NCI-H2196 (cell line): ENCODE data around the gene RIMS1.

ENCODE experiments used
- DNase-seq: peaks from one replicate; lab custom pipeline; 2025; ENCODE audit not compliant: unreplicated experiment; lab: John Stamatoyannopoulos, UW

RIMS1 gene, protein sequence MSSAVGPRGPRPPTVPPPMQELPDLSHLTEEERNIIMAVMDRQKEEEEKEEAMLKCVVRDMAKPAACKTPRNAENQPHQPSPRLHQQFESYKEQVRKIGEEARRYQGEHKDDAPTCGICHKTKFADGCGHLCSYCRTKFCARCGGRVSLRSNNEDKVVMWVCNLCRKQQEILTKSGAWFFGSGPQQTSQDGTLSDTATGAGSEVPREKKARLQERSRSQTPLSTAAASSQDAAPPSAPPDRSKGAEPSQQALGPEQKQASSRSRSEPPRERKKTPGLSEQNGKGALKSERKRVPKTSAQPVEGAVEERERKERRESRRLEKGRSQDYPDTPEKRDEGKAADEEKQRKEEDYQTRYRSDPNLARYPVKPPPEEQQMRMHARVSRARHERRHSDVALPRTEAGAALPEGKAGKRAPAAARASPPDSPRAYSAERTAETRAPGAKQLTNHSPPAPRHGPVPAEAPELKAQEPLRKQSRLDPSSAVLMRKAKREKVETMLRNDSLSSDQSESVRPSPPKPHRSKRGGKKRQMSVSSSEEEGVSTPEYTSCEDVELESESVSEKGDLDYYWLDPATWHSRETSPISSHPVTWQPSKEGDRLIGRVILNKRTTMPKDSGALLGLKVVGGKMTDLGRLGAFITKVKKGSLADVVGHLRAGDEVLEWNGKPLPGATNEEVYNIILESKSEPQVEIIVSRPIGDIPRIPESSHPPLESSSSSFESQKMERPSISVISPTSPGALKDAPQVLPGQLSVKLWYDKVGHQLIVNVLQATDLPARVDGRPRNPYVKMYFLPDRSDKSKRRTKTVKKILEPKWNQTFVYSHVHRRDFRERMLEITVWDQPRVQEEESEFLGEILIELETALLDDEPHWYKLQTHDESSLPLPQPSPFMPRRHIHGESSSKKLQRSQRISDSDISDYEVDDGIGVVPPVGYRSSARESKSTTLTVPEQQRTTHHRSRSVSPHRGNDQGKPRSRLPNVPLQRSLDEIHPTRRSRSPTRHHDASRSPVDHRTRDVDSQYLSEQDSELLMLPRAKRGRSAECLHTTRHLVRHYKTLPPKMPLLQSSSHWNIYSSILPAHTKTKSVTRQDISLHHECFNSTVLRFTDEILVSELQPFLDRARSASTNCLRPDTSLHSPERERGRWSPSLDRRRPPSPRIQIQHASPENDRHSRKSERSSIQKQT (N-terminal part only)

GRCh38 chr6:71886184-71887005 is at the start of gene RIMS1:
RIMS1 (plus strand) TSS chr6:71886550; CDS start chr6:71887024, 474 bp downstream.
- DNase-seq, result no peak

- no peak for DNase-seq
These were observed 35.1 kb upstream of the RIMS1 start for GRCh38 chr6:71851214-71851613.

GRCh38 chr6:71852948-71853347 is 33.4 kb upstream of the RIMS1 start:
- DNase-seq, result no peak

GRCh38 chr6:71855406-71855805 is 30.9 kb upstream of the RIMS1 start:
- no peak for DNase-seq

DNA sequence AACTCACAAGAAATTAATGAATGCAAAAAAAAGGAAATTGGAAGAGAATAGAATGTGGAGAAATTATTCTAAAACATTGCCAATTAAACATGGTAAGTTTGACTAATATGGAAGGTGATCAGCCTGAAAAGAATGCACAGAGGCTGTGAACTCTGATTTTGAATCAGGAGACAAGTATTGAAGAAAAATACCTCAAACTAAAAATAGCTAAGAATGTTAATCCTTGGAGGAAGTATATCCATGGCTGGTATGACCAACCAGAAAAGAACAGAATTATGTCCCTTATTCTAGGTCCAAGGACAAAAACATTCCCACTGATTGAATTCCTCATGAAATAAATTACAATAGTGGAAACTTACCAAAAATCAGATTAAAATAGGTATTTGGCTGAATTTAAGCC is 7.3 kb upstream of the RIMS1 start:
- no peak for DNase-seq

GRCh38 chr6:71887006-71887743 is 825 bp downstream of the RIMS1 start:
- DNase-seq, result no peak

- DNase-seq, result no peak
These were observed 1.4 kb downstream of the RIMS1 start for GRCh38 chr6:71887744-71888230.

DNA sequence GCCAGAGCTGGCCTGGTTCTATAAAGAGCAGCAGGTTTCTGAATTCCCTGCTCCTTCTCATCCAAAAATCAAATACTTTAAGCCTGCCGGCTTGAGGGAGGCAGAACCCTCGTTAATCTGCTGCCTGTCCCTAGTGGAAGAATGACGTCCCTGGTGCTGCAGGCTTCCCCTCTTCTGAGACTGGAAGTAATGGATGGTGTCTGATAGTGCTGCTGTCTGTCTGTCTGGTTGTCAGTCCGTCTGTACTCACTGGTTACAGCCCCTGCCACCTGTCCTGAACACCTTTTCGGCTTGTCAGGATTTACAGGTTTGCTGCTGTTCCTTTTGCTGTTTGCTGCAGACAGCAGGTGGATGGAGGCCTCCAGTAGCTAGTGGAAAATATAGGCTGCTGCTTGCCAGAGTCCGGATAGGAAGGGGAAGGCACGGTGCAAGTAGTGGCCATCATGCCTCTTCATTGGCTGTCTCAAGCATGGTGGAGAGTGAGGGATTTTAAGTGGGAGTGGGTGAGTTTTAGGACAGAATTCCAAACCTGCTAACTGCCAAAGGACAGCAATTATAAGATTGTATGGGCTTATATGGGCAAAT is 2.5 kb downstream of the RIMS1 start:
- DNase-seq, result no peak

DNA sequence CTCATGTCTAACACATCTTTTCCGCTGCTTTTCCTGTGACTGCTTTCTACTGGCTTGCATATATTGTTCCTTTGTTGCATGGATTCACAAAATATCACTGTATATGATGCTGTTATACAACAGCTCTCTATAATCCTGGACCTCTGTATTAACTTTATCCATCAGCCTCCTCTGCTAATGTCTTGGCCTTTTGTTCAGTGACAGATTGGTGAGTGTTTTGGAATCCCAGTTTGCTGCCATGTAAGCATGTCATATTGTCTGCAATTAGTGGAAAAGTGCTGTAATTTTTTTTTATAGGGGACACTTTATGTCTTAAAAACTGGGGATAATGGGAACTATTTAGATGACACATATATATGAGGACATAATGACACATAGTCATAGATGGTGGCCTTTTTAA is 3.0 kb downstream of the RIMS1 start:
- no peak for DNase-seq

- no peak for DNase-seq
These were observed 6.3 kb downstream of the RIMS1 start for GRCh38 chr6:71892641-71893040.

DNA sequence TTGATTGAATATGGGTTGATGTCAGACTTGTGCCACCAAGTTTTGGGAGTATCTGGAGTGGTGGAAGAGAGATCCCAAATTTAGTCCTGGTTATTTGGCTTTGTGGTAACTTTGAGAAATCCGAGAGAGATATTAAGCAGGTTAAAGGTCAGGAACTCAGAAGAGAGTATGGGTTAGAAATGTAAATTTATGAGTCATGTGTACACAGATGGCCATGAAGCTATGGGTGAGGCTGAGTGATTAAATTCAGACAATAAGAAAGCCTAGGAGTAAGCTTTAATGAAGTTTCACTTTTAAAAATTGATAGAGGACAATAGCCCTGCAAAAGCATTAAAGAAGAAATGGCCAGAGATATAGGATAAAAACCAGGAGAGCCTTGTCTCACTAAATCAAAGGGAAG is 14.3 kb downstream of the RIMS1 start:
- no peak for DNase-seq

- no peak for DNase-seq
These were observed 15.9 kb downstream of the RIMS1 start for GRCh38 chr6:71902261-71902660.

DNA sequence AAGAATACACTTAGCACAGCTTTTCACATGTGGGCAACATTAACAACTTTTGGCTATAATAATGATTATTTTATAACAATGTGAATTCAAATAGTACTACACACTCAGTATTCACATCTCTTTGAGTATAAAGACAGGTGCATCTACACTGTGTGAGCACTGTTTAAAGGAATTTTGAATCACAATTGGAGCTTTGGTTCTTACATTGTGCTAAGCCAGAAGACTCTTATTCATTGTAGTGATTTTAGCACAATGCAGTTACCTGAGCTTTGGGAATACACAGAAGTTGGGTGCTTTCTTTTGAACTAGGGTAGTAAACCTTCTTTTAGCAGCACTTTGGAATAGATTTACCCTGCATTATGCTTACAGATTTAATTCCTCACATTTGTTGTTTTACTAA is 20.5 kb downstream of the RIMS1 start:
- no peak for DNase-seq

DNA sequence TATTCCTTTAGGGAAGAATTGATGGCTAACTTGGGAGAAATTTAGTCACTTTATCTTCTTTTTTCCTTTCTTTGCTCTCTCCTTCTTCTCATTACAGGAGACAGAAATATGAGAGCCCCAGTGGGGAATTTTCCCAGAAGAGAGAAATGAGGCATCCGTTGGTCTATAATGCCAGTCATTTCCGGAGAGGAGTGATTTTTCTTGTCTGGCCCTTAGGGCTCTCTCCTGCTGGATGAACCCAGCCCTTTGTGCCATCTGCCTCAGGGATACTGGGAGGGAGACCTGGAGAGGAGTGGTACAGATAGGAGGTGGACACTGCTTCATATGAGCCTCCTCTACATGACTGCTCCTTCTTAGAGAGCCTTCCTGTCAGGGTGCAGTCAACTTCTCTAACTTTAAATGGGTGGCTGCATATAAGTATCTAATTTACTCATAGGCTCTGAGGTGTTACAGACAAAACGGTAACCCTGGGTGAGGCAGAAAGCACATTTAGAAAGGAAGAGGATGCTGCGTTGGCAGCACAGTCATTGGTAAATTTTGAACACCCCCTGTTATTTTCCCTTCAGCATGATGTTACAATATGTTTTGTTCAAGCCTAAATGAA is 21.9 kb downstream of the RIMS1 start:
- no peak for DNase-seq

GRCh38 chr6:71913444-71914234 is 27.3 kb downstream of the RIMS1 start:
- no peak for DNase-seq

- DNase-seq, result no peak
These were observed 42.7 kb downstream of the RIMS1 start for GRCh38 chr6:71929047-71929446.

GRCh38 chr6:71933881-71934280 is 47.5 kb downstream of the RIMS1 start:
- DNase-seq, result no peak

- no peak for DNase-seq
These were observed 79.1 kb downstream of the RIMS1 start for GRCh38 chr6:71965404-71965803.
